ENCODE results near the gene LRP2.

The LRP2 gene

DNA sequence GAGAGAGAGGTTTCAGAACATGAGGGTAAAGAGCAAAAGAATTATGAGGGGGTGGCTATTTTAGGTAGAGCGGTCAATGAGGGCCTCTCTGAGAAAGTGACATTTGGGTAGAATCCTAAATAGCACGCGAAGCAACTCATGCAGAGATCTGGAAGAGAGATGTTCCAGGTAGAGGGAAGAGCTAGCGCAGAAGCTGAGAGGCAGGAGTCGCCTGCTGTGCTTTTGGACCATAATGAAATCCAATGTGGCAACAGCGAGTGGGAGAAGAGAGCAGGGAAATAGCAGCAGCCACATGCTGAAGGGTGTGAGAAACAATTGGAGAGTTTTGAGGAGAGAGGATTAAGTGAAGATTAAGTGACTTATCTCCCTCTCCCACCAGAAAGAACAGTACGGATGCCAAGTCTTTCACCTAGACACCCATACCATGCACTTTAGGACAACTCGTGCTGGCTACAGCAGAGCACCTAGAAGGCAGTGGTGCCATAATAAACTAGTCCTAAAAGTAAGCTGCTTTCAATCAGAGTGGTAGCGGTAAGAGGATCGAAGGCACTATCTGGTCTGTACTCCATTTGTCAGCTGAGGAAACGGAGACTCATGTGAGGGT lies 129.7 kb downstream of the LRP2 start:
- DNase-seq: no peak

DNA sequence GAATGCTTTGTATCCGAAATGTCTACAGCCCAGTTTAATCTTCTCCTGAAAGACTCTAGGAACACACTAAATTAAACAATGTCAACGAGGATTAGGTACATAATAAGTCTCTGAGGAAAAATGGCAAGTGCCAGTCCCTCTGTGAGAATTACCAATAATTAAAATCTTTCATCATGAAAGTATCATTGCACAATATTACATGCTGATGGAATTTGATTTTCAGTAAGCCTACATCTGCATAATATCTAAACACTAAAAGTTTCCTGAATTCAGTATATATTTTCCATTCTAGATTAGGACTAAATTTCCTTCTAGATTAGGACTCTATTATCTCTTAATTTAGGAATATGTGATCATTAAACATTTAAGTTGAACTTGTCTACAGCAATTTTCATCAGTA lies 132.1 kb downstream of the LRP2 start:
- DNase-seq: no peak

DNA sequence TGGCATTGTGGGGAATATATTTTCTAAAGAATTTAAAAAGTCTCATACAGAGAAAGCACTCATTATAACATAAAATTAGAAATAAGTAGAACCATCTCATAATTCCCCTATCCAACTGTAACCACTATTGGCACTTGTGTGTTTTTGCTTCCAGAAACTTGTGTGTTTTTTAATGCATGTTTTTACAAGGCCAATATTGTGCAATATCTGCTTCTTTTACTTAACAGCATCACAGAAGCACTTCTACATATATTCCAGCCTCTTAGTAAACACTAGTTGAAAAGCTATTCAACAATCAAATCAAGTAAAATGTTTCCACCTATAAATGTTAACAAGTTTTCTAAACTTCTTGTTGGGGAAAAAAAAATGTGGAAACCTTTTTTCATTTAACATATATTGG lies 132.7 kb downstream of the LRP2 start:
- DNase-seq: no peak

DNA sequence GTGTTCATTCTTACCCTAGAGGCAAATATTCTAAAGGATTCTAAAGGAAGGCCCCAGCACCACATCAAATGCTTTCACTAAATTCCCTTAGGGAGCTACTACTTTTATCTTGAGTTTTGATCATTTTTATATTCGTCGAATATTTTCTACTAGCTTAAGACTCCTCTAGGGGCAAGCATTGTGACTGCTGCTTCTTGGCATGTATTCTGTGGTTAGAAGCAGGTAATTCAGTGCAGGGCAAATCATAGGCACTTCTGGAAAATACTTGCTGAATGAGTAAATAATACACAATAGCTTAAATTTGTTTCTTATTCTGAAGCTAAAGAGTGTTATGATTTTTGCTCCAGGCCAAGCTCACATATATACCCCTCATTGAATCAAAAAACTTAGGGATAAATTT lies 136.4 kb downstream of the LRP2 start:
- no peak for DNase-seq

DNA sequence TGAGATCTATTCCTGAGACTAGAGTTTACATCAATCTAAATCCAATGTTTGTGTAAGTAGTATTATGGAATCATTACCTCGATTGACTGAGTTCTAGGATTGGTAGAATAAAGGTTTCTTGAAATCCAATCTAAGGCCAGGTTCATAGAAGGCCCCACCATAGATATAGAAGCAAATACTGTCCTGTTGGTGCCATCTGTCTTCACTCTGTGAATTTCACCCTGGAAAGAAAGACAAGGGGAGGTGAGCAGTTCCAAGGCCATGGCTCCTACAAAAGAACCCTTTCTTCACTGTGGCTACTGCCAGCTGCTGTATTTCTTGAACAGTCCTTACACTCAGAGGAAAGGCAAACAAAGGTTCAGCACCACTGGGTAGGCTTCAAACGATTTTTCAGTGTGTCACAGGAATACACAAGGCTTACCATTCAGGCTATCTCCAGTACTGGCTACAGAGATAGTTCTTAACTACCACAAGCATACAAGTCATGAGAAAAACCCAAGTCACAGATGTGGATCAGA lies 137.0 kb downstream of the LRP2 start:
- no peak for DNase-seq

DNA sequence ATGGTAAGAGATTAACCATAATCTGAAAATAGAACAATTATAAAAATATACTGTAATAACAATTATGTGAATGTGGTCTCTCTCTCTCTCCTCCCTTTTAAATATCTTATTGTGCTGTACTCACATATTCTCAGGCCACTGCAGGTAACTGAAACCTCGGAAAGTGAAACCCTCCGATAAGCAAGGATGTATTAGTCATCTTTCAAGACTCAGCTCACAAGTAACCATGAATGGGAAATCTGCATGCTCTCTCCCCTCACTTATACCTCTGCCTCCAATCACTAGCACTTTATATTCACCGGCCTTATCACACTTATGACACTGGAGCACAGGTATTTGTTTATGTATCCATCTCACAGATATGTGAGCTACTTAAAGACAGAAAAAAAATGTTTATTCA lies 139.7 kb downstream of the LRP2 start:
- peak in 1 of 5 donors; percentile 25 for DNase-seq

DNA sequence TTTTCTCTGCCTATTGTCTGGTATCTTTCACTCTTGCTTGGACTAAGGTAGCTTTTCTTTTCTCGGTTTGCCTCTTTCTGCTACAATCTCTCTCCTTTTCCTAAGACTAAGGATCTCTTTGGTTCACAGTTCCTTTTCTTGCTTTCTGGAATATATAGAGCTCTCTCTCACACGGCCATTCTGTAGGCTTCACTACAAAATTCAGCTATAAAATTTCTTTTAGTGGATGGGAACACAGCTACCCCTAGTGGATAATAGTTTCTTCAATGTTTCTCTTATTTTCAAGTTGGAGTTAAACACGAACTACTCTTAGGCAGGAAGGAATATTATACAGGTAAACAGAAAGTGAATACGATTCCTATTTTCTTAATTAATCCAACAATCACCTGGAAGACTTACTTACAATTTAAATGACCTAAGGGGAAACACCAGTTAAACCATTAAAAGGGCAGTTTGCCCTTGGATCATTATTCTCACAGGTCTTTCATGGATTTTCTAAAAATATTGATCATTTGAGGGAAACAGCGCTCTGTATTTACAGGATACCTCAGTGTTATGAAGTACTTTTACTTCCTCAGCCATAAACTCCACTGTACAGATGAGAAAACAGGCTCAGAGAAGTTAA lies 140.5 kb downstream of the LRP2 start:
- DNase-seq: no peak

DNA sequence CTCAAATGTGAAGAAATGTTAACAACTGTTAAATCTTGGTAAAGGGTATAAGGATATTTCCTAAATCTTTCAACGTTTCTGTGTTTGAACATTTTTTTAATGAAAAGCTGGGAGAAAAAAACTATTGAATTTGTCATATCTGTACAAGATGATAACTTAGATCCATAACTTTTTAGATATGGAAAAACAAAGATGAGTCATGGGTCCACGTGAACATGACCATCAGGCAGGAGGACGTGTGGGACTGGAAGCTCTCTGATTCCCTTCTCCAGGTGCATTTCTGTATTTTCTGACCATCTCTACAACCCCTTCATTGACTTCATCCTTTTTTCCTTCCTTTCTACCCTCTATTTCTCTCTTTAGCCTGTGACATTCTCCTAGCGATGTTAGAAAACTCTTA lies 151.4 kb downstream of the LRP2 start:
- no peak for DNase-seq

DNA sequence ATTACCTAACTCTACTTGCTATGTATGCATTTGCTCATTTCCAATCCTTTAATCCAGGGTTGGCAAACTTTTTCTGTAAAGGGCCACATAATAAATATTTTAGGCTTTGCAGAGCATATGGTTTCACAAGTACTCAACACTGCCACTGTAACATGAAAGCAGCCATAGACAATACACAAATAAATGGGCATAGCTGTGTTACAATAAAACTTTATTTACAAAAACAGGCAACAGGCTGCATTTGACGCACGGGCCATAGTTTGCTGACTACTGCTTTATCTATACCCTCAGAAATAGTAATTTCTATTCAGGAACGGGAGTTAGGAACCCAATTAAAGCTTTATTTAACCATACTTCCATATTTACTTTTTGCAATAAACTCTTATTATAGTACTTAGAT lies 154.3 kb downstream of the LRP2 start:
- no peak for DNase-seq

DNA sequence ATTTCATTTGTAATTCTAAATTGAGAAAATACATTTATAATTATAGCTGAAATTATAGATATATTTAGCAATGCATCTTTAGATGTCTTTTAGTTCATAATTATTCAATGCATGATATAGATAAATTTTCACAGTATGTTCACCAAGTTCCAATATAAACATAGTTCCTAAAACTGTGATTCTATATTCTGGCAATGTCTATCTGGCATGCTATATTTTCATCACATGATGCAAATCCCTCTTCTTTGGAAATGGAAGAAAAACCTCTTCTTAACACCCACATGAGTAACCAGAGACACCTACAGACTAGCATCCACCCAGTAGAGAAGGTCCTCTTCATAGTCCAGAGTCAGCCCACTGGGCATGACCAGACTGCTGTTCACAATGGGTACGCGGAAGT lies 157.2 kb downstream of the LRP2 start:
- no peak for DNase-seq

DNA sequence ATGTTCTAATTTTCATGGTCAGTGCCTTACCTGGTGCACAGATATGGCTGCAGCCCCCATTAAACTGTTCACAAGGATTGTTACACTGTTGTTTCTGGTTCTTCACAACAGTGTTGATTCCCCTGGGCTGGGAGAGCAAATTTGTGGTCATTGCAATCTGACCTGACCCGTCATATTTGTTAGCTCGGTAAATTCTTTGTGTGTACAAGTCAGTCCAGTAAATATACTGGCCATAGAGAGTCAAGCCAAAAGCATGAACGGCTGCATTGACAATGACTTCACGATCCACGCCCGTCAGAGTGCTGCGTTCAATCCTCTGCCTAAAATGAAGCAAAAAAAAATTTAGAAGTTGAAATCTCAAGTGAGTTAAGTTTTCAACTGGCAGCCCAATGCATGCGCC lies 158.4 kb downstream of the LRP2 start:
- no peak for DNase-seq

DNA sequence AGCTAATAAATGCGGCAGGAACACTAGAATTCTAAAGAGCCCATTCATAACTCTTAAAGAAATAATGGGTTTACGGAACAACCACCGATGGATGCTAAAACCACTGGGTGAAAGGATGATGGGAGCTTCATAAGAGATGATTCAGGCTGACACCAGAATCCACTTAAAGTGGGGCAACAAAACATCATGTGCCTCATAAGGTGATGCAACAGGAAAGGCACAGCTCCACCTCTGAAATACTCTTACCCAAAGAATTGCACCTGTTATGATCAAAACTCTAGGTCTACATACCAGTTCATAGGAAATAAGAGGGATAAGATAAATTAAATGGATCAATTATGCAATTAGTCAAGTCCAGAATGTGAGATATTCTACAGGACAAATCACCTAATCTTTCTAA lies 161.6 kb downstream of the LRP2 start:
- no peak for DNase-seq

DNA sequence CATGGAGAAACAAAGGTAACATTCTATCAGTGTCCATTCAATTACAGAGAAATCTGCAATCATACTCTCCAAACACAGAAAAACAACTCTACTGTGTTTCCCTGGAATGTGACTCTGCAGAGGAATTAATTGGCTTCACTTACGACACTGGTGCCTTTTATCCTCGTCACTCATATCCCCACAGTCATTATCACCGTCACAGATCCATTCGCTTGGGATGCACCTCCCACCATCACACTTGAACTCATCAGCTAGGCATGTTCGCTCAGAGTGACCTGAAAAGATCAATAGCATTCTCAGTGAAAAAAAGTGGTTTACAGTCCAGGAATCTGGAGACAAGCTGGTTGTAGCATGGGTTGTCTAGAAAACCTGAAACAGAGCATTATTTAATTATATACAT lies 168.7 kb downstream of the LRP2 start:
- DNase-seq: no peak

DNA sequence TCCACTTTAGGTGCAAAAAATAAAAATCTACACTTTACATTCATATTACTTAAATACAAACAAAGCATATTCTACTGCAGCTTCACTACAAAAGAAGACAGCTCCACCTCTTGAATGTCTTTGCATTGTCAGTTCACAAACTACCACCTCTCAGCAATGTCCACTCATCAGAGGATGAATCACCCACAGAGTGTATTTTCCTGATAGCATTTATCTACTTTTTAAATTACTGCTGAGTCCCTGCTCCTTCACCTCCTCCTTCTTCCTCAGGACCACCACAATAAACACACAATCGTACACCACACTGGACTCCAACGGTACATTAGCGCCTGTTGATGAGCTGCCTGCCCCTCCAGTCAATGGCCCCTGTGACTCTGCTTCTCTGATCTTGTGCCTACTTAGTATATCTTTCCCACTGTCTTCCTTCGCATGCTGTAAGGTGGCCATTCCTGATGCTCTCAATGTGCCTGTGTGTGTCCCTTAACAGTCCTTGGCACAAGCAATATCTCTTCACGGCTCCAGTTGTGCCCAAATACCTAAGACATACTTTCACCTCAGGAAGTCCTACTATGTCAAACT lies 172.0 kb downstream of the LRP2 start:
- DNase-seq: no peak

DNA sequence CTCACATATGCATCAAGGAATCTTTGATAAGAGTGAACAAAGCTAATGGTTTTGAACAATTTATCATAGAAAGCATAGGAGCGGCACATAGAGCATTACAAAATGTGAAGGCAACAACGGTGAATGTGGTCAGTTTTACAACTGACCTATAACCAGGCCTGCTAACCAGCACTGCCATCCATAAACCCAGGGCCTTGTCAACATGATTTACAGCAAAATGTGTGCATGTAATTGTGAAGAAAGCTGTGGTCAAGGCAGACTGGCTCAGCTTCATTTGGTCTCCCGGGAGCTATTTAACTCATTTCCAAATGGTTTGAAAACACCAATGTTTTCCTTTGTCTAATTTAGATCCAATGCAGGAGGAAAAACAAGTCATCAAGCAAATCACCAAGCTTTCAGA lies 173.2 kb downstream of the LRP2 start:
- DNase-seq: no peak

DNA sequence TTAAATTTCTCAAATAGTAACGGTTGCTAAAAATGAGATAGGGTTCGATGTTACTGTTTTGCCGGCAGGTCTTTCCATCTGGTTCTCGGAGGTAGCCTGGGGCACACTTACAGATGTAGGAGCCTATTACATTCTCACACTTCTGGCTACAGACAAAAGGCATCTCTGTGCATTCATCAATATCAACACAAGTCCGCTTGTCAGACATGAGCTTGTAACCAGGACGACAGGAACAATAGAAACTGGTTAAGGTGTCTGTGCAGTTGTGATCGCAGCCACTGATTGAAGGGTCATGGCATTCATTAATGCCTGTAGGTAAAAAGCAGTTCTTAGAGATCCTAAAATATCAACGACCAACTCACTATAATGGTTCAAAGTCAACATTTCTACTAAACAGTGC lies 176.6 kb downstream of the LRP2 start:
- no peak for DNase-seq

DNA sequence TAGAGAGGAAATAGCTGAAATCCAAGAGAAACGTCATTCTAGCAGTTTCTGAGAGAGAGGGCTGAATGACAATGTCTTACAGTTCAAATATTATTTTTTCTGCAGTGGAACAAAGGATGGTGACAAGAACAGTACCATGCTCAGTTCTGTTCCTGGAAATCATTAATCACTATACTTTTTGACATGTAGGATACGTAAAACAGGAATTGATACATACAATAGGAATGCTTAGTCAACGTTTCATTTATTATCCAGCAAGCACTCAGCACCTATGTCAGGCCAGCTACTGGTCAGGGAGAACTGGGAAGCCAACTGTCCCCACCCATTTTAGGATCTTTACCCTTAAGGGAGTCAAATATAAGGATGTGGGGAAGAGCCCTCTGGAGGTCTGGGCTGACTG lies 178.3 kb downstream of the LRP2 start:
- DNase-seq: no peak

DNA sequence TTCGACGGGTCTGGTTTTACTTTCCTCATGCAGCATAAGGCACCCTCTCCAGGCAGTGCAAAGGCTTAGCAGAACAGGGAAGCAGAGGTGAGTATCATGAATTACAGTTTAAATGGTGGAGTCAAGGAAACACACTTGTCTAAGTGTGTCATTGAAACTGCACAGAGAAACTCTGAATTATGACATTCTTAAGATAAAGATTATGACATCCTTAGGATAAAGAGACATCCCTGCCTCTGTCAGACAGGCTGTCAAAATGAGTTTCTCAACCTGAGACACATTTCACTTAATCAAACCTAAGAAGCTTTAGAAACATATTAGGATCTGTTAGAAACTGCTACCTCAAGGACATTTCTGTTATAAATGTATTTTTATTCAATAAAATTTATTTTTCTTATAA lies 179.8 kb downstream of the LRP2 start:
- no peak for DNase-seq

DNA sequence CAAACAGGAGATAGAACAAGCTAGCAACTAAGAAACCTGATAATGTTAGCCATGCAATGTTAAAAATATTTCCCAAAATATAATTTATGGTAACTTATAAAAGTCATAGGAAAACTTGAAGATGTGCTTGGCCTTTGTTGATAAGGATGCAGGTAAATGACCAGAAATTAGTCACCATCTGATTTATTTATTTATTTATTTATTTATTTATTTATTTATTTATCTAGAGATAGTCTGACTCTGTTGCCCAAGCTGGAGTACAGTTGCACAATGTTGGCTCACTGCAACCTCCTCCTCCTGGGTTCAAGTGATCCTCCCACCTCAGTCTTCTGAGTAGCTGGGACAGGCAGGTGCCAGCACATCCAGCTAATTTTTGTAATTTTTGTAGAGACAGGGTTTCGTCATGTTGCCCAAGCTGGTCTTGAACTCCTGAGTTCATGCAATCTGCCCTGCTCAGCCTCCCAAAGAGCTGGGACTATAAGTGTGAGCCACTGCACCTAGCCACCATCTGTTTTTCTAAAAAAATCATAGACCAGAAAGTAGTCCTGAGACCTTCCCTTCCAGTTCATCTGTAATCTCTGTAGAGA lies 183.4 kb downstream of the LRP2 start:
- DNase-seq: no peak

DNA sequence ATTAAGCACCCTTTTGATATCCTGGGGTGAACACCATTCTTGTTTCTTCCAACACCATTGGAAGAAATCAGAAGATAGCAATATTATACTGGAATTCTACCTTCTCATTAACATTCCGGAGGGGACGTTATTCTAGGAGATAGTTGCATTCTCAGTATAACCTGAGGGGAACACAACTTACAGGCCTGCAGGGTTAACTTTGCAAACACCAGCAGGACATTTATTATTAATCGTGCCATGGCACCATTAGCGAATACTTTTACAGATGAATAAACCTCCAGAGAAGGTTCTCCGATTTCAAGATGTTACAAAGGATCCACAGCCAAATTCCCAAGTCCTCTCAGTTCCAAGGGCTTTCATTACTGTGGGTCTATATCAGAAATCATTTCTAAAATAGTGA lies 184.0 kb downstream of the LRP2 start:
- DNase-seq: no peak

DNA sequence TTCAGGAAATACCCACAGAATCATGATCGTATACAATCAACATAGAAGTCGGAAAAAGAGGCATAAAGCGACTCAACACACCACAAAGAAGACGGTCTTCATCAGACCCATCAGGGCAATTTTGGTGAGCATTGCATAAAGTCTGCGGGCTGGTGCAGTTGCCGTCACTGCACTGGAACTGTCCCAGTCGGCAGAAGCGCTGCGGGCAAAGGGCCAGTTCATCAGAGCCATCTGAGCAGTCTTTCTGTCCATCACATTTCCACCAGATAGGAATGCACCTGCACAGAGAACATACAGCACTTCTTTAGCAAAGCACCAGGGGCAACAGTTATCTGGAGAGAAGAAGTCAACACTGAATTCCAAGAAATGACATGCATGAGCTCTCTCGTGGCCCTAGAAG lies 187.2 kb downstream of the LRP2 start:
- no peak for DNase-seq

DNA sequence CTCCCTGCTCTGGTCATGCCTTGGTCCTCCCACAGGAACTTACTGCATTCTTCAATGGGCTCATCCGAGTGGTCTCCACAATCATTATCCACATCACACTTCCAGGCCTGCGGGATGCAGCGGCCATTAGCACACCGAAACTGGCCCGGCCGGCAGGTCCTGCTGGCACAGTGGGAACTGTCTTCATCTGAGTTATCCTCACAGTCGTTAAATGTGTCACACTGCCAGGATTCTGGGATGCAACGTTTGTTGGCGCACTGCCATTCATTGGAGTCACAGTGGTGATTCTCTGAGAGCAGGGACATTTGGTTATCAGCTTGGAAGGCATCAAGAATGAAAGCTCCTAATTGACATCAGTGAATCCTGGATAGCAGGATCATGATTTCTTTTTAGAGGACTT lies 188.5 kb downstream of the LRP2 start:
- no peak for DNase-seq

DNA sequence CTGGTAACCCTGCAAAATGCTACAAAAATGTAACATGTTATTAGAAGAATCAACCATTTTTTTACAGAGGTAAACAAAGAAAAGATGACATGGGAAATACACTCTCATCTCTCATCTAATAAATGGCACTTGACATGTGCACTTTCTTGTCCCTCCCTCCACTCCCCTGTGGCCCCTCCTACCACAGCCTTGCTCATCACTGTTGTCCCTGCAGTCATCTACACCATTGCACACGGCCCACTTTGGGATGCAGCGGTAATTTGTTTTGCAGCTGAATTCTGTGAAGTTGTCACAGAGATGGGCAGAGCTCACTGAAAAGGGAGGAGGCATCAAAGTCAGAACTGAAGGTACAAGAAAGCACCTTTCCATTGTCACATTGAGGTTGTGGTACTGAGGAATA lies 189.4 kb downstream of the LRP2 start:
- DNase-seq: no peak

DNA sequence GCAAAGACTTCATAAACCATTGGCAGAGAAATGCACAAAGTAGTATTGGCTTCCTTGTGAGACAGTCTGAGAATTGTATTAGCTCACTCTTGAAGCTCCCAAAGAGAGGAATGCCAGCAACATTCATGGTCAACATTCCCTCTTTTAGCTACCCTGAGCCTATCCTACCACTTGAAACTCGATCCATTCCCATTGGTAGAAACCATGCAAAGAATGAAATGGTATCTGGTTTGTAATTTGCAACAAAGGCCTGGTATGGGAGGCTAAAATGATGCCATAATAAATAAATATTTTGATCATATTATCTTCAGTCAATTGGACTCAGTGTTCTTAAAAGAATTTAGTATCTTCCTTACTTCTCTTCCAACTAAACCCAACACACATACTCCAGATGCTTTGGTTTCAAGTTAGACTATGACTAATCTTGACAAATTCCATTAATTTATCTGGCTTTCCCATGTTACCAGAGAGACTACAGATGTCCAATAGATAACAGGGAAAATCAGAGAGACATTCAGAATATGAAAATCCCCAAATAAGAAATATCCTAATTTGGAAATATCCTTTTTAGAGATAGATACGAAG lies 190.1 kb downstream of the LRP2 start:
- DNase-seq: no peak

Data from T-helper 1 cell (primary cell).